ENCODE results near the gene ARL5B.

Gene ARL5B

GRCh38 chr10:18680754-18681153, 21.5 kb downstream of the ARL5B start:
- TF ChIP-seq ZFX (IDR thresholded peaks at IDR 0.05; ENCODE audit: borderline replicate concordance): no peak
- TF ChIP-seq CTCF (IDR thresholded peaks at IDR 0.05): no peak
- no peak overlapping the region for H3K27ac ChIP-seq

- TF ChIP-seq CTCF (IDR thresholded peaks at IDR 0.05): no peak
- TF ChIP-seq ZFX (IDR thresholded peaks at IDR 0.05; ENCODE audit: borderline replicate concordance): no peak
- H3K27ac ChIP-seq: peak overlapping the region; percentile 19; the same call in 1 of the 2 replicates
Observed at GRCh38 chr10:18681366-18681765, 22.1 kb downstream of the ARL5B start.

GRCh38 chr10:18681971-18682411, 22.8 kb downstream of the ARL5B start:
- peak overlapping the region; percentile 19; the same call in 1 of the 2 replicates for H3K27ac ChIP-seq
- no peak for TF ChIP-seq ZFX (IDR thresholded peaks at IDR 0.05; ENCODE audit: borderline replicate concordance)
- no peak for TF ChIP-seq CTCF (IDR thresholded peaks at IDR 0.05)

GRCh38 chr10:18683427-18683826, 24.2 kb downstream of the ARL5B start:
- TF ChIP-seq CTCF (IDR thresholded peaks at IDR 0.05) (no peak), ZFX (IDR thresholded peaks at IDR 0.05; ENCODE audit: borderline replicate concordance) (no peak)
- H3K27ac ChIP-seq: no peak overlapping the region

DNA sequence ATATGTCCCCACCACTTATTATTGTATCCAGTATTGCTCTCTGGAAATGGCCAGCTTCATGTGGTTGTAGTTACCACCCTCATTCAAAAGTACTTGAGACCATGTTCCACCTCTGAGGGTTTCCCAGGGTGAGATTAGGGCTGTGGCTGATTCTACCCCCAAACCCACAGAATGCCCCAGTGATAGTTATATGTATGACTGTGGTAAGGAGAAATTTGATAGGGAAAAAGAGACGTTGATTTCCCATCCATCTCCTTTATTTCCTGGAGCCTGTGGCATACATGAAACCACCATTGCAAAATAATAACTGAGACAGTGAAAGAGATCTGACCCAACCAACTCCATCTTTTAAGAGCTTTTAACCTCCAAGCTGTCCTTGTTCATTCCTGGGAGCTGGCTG, 25.2 kb downstream of the ARL5B start:
- TF ChIP-seq ZFX (IDR thresholded peaks at IDR 0.05; ENCODE audit: borderline replicate concordance): no peak
- no peak for TF ChIP-seq CTCF (IDR thresholded peaks at IDR 0.05)
- no peak overlapping the region for H3K27ac ChIP-seq

- no peak for TF ChIP-seq CTCF (IDR thresholded peaks at IDR 0.05)
- no peak overlapping the region for H3K27ac ChIP-seq
Observed at GRCh38 chr10:18684953-18685352, 25.7 kb downstream of the ARL5B start.

GRCh38 chr10:18685555-18685954, 26.3 kb downstream of the ARL5B start:
- no peak overlapping the region for H3K27ac ChIP-seq
- TF ChIP-seq ZFX (IDR thresholded peaks at IDR 0.05; ENCODE audit: borderline replicate concordance): no peak
- TF ChIP-seq CTCF (IDR thresholded peaks at IDR 0.05): no peak
